ENCODE measurements around the gene UBXN7. TPM values are rescaled to one million over a fixed set of nuclear protein-coding genes. Genes with fewer than 3 reads are reported as not detected.

UBXN7 gene
- total RNA-seq, 4 donors from 2014 or later, result 13.8 to 25.4 (median 15.4) TPM

DNA sequence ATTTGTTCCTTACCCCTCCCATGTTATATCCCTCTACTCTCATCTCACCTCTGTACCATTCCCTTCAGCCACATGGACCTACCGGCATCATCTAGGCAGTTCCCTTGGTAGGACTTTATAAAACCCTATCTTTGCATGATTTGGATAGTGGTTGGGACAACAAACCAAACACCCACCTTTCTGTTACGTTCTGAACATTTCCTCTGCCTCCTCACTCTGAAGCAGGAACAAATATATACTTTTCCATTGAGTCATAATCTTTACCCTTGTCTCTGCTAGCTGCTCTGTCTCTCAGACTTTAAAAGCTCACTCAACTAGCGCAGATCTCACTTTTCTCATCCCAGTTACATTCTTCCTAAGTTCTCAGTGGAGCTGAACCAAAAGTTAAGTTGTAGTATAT is 17.8 kb downstream of the UBXN7 start:
- Histone ChIP-seq H3K4me1 (peaks cover 0 to 7% (median 1%) of the 10 kb centered on the region in 4 donors), H3K27me3 (no peaks in the 10 kb centered on the region), H3K27ac (no peak overlapping the region), H3K4me3 (no peak overlapping the region), H3K9me3 (no peaks in the 10 kb centered on the region), H3K36me3 (no peaks in the 10 kb centered on the region)
- WGBS, 2 donors (ENCODE audit: low coverage in 1 of 2), result 67 to 78% methylated on average over 3 of the region's 3 CpGs
- DNase-seq, result no peak
- intact Hi-C loops (cut with DNase I; ENCODE audit: low total_unique reads), result no loop called here
- no peak for TF ChIP-seq POLR2AphosphoS5 (IDR thresholded peaks at IDR 0.05)
- TF ChIP-seq, protein P1, sequence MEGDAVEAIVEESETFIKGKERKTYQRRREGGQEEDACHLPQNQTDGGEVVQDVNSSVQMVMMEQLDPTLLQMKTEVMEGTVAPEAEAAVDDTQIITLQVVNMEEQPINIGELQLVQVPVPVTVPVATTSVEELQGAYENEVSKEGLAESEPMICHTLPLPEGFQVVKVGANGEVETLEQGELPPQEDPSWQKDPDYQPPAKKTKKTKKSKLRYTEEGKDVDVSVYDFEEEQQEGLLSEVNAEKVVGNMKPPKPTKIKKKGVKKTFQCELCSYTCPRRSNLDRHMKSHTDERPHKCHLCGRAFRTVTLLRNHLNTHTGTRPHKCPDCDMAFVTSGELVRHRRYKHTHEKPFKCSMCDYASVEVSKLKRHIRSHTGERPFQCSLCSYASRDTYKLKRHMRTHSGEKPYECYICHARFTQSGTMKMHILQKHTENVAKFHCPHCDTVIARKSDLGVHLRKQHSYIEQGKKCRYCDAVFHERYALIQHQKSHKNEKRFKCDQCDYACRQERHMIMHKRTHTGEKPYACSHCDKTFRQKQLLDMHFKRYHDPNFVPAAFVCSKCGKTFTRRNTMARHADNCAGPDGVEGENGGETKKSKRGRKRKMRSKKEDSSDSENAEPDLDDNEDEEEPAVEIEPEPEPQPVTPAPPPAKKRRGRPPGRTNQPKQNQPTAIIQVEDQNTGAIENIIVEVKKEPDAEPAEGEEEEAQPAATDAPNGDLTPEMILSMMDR (IDR thresholded peaks at IDR 0.05), result no peak
- TF ChIP-seq EP300 (IDR thresholded peaks at IDR 0.05; ENCODE audit: low read depth), result no peak
- no peak for TF ChIP-seq POLR2A (IDR thresholded peaks at IDR 0.05)
- in situ Hi-C loops (cut with MboI; ENCODE audit: low pct_ligation_motif_present in 1 of 4, low pct_unique_long_range_greater_than_20kb in 1 of 4, low sequenced_read_pairs in 3 of 4), result no loop called here

DNA sequence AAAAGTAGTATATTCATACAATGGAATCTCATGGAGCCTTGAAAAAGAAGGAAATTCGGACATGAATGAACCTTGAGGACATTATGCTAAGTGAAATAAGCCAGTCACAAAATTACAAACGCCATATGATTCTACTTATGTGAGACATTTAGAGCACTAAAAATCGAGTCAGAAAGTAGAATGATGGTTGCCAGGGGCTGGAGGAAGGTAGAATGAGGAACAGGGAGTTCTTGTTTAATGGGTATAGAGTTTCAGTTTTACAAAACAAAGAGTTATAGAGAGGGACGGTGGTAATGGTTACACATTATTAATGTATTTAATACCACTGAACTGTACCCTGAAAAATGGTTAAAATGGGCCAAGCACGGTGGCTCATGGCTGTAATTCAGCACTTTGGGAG is 19.5 kb downstream of the UBXN7 start:
- WGBS, 2 donors (ENCODE audit: low coverage in 1 of 2), result 79 to 80% methylated on average over 5 of the region's 5 CpGs
- in situ Hi-C loops (cut with MboI; ENCODE audit: low pct_ligation_motif_present in 1 of 4, low pct_unique_long_range_greater_than_20kb in 1 of 4, low sequenced_read_pairs in 3 of 4), result no loop called here

DNA sequence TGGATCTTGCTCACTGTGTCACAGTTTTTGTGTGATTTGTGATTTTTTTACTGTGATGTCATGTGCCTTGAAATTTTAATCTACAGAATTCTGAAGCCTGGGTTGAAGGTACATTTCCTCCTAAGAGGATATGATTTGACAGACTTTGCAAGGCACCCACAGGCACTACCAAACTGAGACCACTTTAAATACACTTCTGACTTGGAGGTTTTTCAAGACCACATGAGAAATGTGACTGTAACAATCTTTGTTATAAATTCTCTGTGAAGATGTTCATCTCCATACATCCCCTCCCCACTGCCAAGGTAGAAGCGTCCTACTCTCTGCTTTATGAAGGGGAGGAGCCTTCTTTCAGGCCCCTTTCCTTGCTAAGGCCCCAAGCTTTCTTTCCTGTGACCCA is 22.8 kb downstream of the UBXN7 start:
- TF ChIP-seq EP300 (IDR thresholded peaks at IDR 0.05; ENCODE audit: low read depth), result no peak
- TF ChIP-seq POLR2A (IDR thresholded peaks at IDR 0.05), result no peak
- no peak for TF ChIP-seq POLR2AphosphoS5 (IDR thresholded peaks at IDR 0.05)
- TF ChIP-seq, protein P1 (IDR thresholded peaks at IDR 0.05), result no peak
- in situ Hi-C loops (cut with MboI; ENCODE audit: low pct_ligation_motif_present in 1 of 4, low pct_unique_long_range_greater_than_20kb in 1 of 4, low sequenced_read_pairs in 3 of 4) (no loop called here), intact Hi-C loops (cut with DNase I; ENCODE audit: low total_unique reads) (no loop called here)
- Histone ChIP-seq H3K27me3 (no peaks in the 10 kb centered on the region), H3K9me3 (no peaks in the 10 kb centered on the region), H3K4me1 (peaks cover 0 to 3% (median 0%) of the 10 kb centered on the region in 4 donors), H3K27ac (no peak overlapping the region), H3K4me3 (no peak overlapping the region), H3K36me3 (no peaks in the 10 kb centered on the region)
- WGBS, 2 donors (ENCODE audit: low coverage in 1 of 2), result 100% methylated on average over 1 of the region's 1 CpG; no CpG with 5 or more reads in 1 of the 2 donors
- DNase-seq, result no peak

More for the DNA sequence above, 19.5 kb downstream of the UBXN7 start:
- no peaks in the 10 kb centered on the region for H3K27me3 ChIP-seq
- no peak for DNase-seq
- no peak overlapping the region for H3K4me3 ChIP-seq
- no peaks in the 10 kb centered on the region for H3K4me1 ChIP-seq
- intact Hi-C loops (cut with DNase I; ENCODE audit: low total_unique reads), result no loop called here
- no peak overlapping the region for H3K27ac ChIP-seq
- no peaks in the 10 kb centered on the region for H3K9me3 ChIP-seq
- TF ChIP-seq POLR2AphosphoS5 (IDR thresholded peaks at IDR 0.05) (no peak), POLR2A (IDR thresholded peaks at IDR 0.05) (no peak), EP300 (IDR thresholded peaks at IDR 0.05; ENCODE audit: low read depth) (no peak)
- TF ChIP-seq, protein P1 (IDR thresholded peaks at IDR 0.05), result no peak
- no peaks in the 10 kb centered on the region for H3K36me3 ChIP-seq

DNA sequence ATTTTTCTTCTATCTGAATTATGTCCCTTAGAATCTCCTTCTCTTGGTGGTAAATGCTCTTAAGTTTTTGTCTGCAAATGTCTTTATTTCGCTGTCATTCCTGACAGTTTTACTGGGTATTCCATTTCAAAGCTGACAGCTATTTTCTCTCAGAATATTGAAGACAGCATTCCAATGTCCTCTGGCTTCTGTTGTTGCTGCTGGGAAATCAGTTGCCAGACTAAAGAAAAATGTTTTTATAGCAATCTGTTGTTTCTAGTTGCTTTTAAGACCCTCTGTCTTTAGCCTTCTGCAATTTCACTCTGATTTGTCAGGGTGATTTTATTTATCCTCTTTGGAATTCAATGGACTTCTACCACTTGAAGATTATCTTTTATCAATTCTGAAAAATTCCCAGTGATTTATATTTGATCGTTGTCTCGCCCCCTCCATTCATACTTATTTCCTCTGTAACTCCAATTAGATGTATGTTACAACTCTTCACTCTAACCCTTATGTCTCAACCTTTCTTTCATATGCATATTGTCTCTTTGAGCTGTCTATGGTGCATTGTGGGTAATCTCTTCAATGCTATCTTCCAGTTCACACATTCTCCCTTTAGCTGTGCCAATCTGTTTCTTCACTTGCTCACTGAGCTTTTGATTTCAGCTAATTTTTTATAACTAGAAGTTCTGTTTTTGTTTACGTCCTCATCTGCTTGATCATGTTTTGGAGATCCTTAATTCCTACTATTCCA is 23.5 kb downstream of the UBXN7 start:
- 96 to 99% methylated on average over 4 of the region's 4 CpGs for WGBS, 2 donors (ENCODE audit: low coverage in 1 of 2)
- intact Hi-C loops (cut with DNase I; ENCODE audit: low total_unique reads) (no loop called here), in situ Hi-C loops (cut with MboI; ENCODE audit: low pct_ligation_motif_present in 1 of 4, low pct_unique_long_range_greater_than_20kb in 1 of 4, low sequenced_read_pairs in 3 of 4) (no loop called here)
- H3K27ac ChIP-seq, result no peak overlapping the region
- no peaks in the 10 kb centered on the region for H3K36me3 ChIP-seq
- peaks cover 0 to 3% (median 0%) of the 10 kb centered on the region in 4 donors for H3K4me1 ChIP-seq
- no peaks in the 10 kb centered on the region for H3K27me3 ChIP-seq
- no peak for DNase-seq
- no peaks in the 10 kb centered on the region for H3K9me3 ChIP-seq
- TF ChIP-seq POLR2AphosphoS5 (IDR thresholded peaks at IDR 0.05), result no peak
- no peak overlapping the region for H3K4me3 ChIP-seq

All from transverse colon (tissue), 4 donors.